ENCODE measurements around the gene HMMR. TPM values are rescaled to one million over a fixed set of nuclear protein-coding genes. Genes with fewer than 3 reads are reported as not detected.

The HMMR gene
- polyA plus RNA-seq, 1 donor from 2014 or later, result 3.5 TPM

- no peaks in the 10 kb centered on the region for H4K20me1 ChIP-seq (ENCODE audit: insufficient read depth)
- H3K4me2 ChIP-seq (ENCODE audit: low read length), result no peak overlapping the region
- H3K4me3 ChIP-seq (ENCODE audit: low read length), result no peak overlapping the region
- no peaks in the 10 kb centered on the region for H3K79me2 ChIP-seq (replicated peaks; ENCODE audit: insufficient read depth, low read length)
- no peak overlapping the region for H2AFZ ChIP-seq (ENCODE audit: low read depth, low read length)
- no peaks in the 10 kb centered on the region for H3K9me3 ChIP-seq (ENCODE audit: low read length)
- no peaks in the 10 kb centered on the region for H3K36me3 ChIP-seq (ENCODE audit: insufficient read depth, low read length)
- TF ChIP-seq TAF1 (IDR thresholded peaks at IDR 0.05; ENCODE audit: low read depth), result no peak
- TF ChIP-seq MXI1 (conservative IDR thresholded peaks at IDR 0.05; ENCODE audit: poor library complexity, severe bottlenecking), result no peak
- TF ChIP-seq EZH2 (IDR thresholded peaks at IDR 0.05; ENCODE audit: borderline replicate concordance, insufficient read depth, low read length, poor library complexity, severe bottlenecking), result no peak
- TF ChIP-seq RAD21 (conservative IDR thresholded peaks at IDR 0.05), result no peak
- no peak for TF ChIP-seq REST (IDR thresholded peaks at IDR 0.05; ENCODE audit: borderline replicate concordance)
- no peak for TF ChIP-seq CTCF (IDR thresholded peaks at IDR 0.05; ENCODE audit: poor library complexity, severe bottlenecking)
- no peak for TF ChIP-seq EP300 (conservative IDR thresholded peaks at IDR 0.05; ENCODE audit: poor library complexity, severe bottlenecking)
- TF ChIP-seq POLR2AphosphoS5 (IDR thresholded peaks at IDR 0.05), result no peak
- no peak for TF ChIP-seq SMC3 (conservative IDR thresholded peaks at IDR 0.05; ENCODE audit: poor library complexity)
- H3K27ac ChIP-seq (ENCODE audit: low read length), result no peak overlapping the region
- no peaks in the 10 kb centered on the region for H3F3A ChIP-seq (ENCODE audit: insufficient read depth, low read length, poor library complexity, severe bottlenecking)
- no peaks in the 10 kb centered on the region for H3K27me3 ChIP-seq (ENCODE audit: insufficient read depth, low read depth, low read length)
- H3K9me2 ChIP-seq (ENCODE audit: insufficient read depth, low read length), result no peaks in the 10 kb centered on the region
- no peak overlapping the region for H3K9ac ChIP-seq (ENCODE audit: low read length)
These were observed 72.8 kb downstream of the HMMR start for GRCh38 chr5:163533223-163533622.

- Histone ChIP-seq H3K27ac (ENCODE audit: low read length) (no peak overlapping the region), H4K20me1 (ENCODE audit: insufficient read depth) (no peaks in the 10 kb centered on the region), H3F3A (ENCODE audit: insufficient read depth, low read length, poor library complexity, severe bottlenecking) (no peaks in the 10 kb centered on the region), H3K9ac (ENCODE audit: low read length) (no peak overlapping the region), H3K9me2 (ENCODE audit: insufficient read depth, low read length) (no peaks in the 10 kb centered on the region), H2AFZ (ENCODE audit: low read depth, low read length) (no peak overlapping the region), H3K4me2 (ENCODE audit: low read length) (no peak overlapping the region), H3K36me3 (ENCODE audit: insufficient read depth, low read length) (no peaks in the 10 kb centered on the region), H3K79me2 (replicated peaks; ENCODE audit: insufficient read depth, low read length) (no peaks in the 10 kb centered on the region), H3K4me3 (ENCODE audit: low read length) (no peak overlapping the region), H3K27me3 (ENCODE audit: insufficient read depth, low read depth, low read length) (no peaks in the 10 kb centered on the region), H3K9me3 (ENCODE audit: low read length) (no peaks in the 10 kb centered on the region)
- no peak for TF ChIP-seq SMC3 (conservative IDR thresholded peaks at IDR 0.05; ENCODE audit: poor library complexity)
- TF ChIP-seq RAD21 (conservative IDR thresholded peaks at IDR 0.05), result no peak
- TF ChIP-seq EP300 (conservative IDR thresholded peaks at IDR 0.05; ENCODE audit: poor library complexity, severe bottlenecking), result no peak
- no peak for TF ChIP-seq TAF1 (IDR thresholded peaks at IDR 0.05; ENCODE audit: low read depth)
- TF ChIP-seq EZH2 (IDR thresholded peaks at IDR 0.05; ENCODE audit: borderline replicate concordance, insufficient read depth, low read length, poor library complexity, severe bottlenecking), result no peak
- TF ChIP-seq MXI1 (conservative IDR thresholded peaks at IDR 0.05; ENCODE audit: poor library complexity, severe bottlenecking), result no peak
- no peak for TF ChIP-seq REST (IDR thresholded peaks at IDR 0.05; ENCODE audit: borderline replicate concordance)
- TF ChIP-seq CTCF (IDR thresholded peaks at IDR 0.05; ENCODE audit: poor library complexity, severe bottlenecking), result no peak
- TF ChIP-seq POLR2AphosphoS5 (IDR thresholded peaks at IDR 0.05), result no peak
These were observed 74.2 kb downstream of the HMMR start for GRCh38 chr5:163534492-163535094.
